ENCODE measurements around the gene DCAF10. TPM values are rescaled to one million over a fixed set of nuclear protein-coding genes. Genes with fewer than 3 reads are reported as not detected.
A peak's percentile ranks its signal among the peaks of the same experiment; 100 is the strongest.

Gene DCAF10
- total and polyA plus RNA-seq, 2 donors: 15.0 to 39.0 TPM

GRCh38 chr9:37913480-37914153 is 113.0 kb downstream of the DCAF10 start:
- H3K4me3 ChIP-seq (ENCODE audit: low read depth, low read length): no peak overlapping the region
- WGBS: 52% methylated on average over 11 of the region's 11 CpGs
- no peaks in the 10 kb centered on the region for H3K36me3 ChIP-seq (ENCODE audit: insufficient read depth)
- DNase-seq (ENCODE audit: extremely low spot score): peak; percentile 59
- no peaks in the 10 kb centered on the region for H3K4me1 ChIP-seq (ENCODE audit: insufficient read depth)
- no peak overlapping the region for H3K27ac ChIP-seq (ENCODE audit: low read depth)

GRCh38 chr9:37914154-37914551 is 113.6 kb downstream of the DCAF10 start:
- WGBS: 77% methylated on average over 8 of the region's 8 CpGs
- no peak overlapping the region for H3K4me3 ChIP-seq (ENCODE audit: low read depth, low read length)
- no peaks in the 10 kb centered on the region for H3K4me1 ChIP-seq (ENCODE audit: insufficient read depth)
- no peak for DNase-seq (ENCODE audit: extremely low spot score)
- no peak overlapping the region for H3K27ac ChIP-seq (ENCODE audit: low read depth)
- H3K36me3 ChIP-seq (ENCODE audit: insufficient read depth): no peaks in the 10 kb centered on the region

GRCh38 chr9:37914701-37915358 is 114.2 kb downstream of the DCAF10 start:
- no peaks in the 10 kb centered on the region for H3K4me1 ChIP-seq (ENCODE audit: insufficient read depth)
- 85% methylated on average over 11 of the region's 11 CpGs for WGBS

GRCh38 chr9:37915911-37916470 is 115.4 kb downstream of the DCAF10 start:
- no peak overlapping the region for H3K4me3 ChIP-seq (ENCODE audit: low read depth, low read length)
- H3K4me1 ChIP-seq (ENCODE audit: insufficient read depth): no peaks in the 10 kb centered on the region
- no peaks in the 10 kb centered on the region for H3K36me3 ChIP-seq (ENCODE audit: insufficient read depth)
- H3K27ac ChIP-seq (ENCODE audit: low read depth): no peak overlapping the region
- no peak for DNase-seq (ENCODE audit: extremely low spot score)
- 87% methylated on average over 14 of the region's 14 CpGs for WGBS

More at GRCh38 chr9:37914701-37915358, 114.2 kb downstream of the DCAF10 start:
- Histone ChIP-seq H3K27ac (ENCODE audit: low read depth) (no peak overlapping the region), H3K36me3 (ENCODE audit: insufficient read depth) (no peaks in the 10 kb centered on the region), H3K4me3 (ENCODE audit: low read depth, low read length) (no peak overlapping the region)
- DNase-seq (ENCODE audit: extremely low spot score): no peak

GRCh38 chr9:37916471-37917312 is 116.1 kb downstream of the DCAF10 start:
- Histone ChIP-seq H3K27ac (ENCODE audit: low read depth) (no peak overlapping the region), H3K36me3 (ENCODE audit: insufficient read depth) (no peaks in the 10 kb centered on the region), H3K4me3 (ENCODE audit: low read depth, low read length) (no peak overlapping the region), H3K4me1 (ENCODE audit: insufficient read depth) (no peaks in the 10 kb centered on the region)
- no peak for DNase-seq (ENCODE audit: extremely low spot score)
- WGBS: 74% methylated on average over 18 of the region's 18 CpGs

Other genes with a start within 250 kb of the DCAF10 start
- gene FBXO10, start 224.4 kb upstream of the DCAF10 start, total RNA-seq: 9.5 TPM
- gene FBXO10, start 224.4 kb upstream of the DCAF10 start, polyA plus RNA-seq: 5.9 TPM
- gene TOMM5, start 208.2 kb upstream of the DCAF10 start, total RNA-seq: 95.4 TPM
- 88.6 TPM for gene TOMM5, start 208.2 kb upstream of the DCAF10 start, polyA plus RNA-seq
- 1.1 TPM for gene FRMPD1, start 149.8 kb upstream of the DCAF10 start, total RNA-seq
- gene FRMPD1, start 149.8 kb upstream of the DCAF10 start, polyA plus RNA-seq: 0.03 TPM
- 6.6 TPM for gene TRMT10B, start 47.0 kb upstream of the DCAF10 start, total RNA-seq
- gene TRMT10B, start 47.0 kb upstream of the DCAF10 start, polyA plus RNA-seq: 9.5 TPM
- gene EXOSC3, start 15.7 kb upstream of the DCAF10 start, total RNA-seq: 45.2 TPM
- 28.4 TPM for gene EXOSC3, start 15.7 kb upstream of the DCAF10 start, polyA plus RNA-seq
- gene SLC25A51, start 103.3 kb downstream of the DCAF10 start, total RNA-seq: 52.1 TPM
- 8.0 TPM for gene SLC25A51, start 103.3 kb downstream of the DCAF10 start, polyA plus RNA-seq

Measured in urinary bladder (tissue), 4 donors.